DMS79 treated with DMSO at 0.1 percent for 48 hours (cell line): ENCODE measurements around the gene LIPC.

Experiments
- DNase-seq: peaks from one replicate; lab custom pipeline; 2025; lab: John Stamatoyannopoulos, UW

LIPC gene

GRCh38 chr15:58517682-58518525 is 86.1 kb downstream of the LIPC start:
- no peak for DNase-seq

GRCh38 chr15:58518626-58519025 is 86.8 kb downstream of the LIPC start:
- DNase-seq = no peak

- no peak for DNase-seq
Measured at GRCh38 chr15:58519516-58519915, 87.7 kb downstream of the LIPC start.

- DNase-seq = no peak
Measured at GRCh38 chr15:58520464-58520863, 88.7 kb downstream of the LIPC start.

GRCh38 chr15:58520936-58521292 is 89.1 kb downstream of the LIPC start:
- DNase-seq = no peak

GRCh38 chr15:58521293-58521991 is 89.7 kb downstream of the LIPC start:
- no peak for DNase-seq

GRCh38 chr15:58522391-58522790 is 90.6 kb downstream of the LIPC start:
- DNase-seq = no peak

- no peak for DNase-seq
Measured at GRCh38 chr15:58522865-58523264, 91.1 kb downstream of the LIPC start.

GRCh38 chr15:58523634-58524033 is 91.8 kb downstream of the LIPC start:
- no peak for DNase-seq

GRCh38 chr15:58524247-58524646 is 92.5 kb downstream of the LIPC start:
- DNase-seq = no peak

GRCh38 chr15:58525991-58526421 is 94.2 kb downstream of the LIPC start:
- DNase-seq = no peak

- DNase-seq = no peak
Measured at GRCh38 chr15:58526647-58527192, 94.9 kb downstream of the LIPC start.

- no peak for DNase-seq
Measured at GRCh38 chr15:58527573-58528187, 95.9 kb downstream of the LIPC start.

- DNase-seq = no peak
Measured at GRCh38 chr15:58528188-58528870, 96.5 kb downstream of the LIPC start.

GRCh38 chr15:58529041-58529440 is 97.2 kb downstream of the LIPC start:
- DNase-seq = no peak

GRCh38 chr15:58530056-58530590 is 98.3 kb downstream of the LIPC start:
- DNase-seq = no peak

- no peak for DNase-seq
Measured at GRCh38 chr15:58532126-58532525, 100.3 kb downstream of the LIPC start.

GRCh38 chr15:58534556-58534955 is 102.8 kb downstream of the LIPC start:
- DNase-seq = no peak

GRCh38 chr15:58535337-58535736 is 103.5 kb downstream of the LIPC start:
- DNase-seq = no peak

GRCh38 chr15:58535894-58536293 is 104.1 kb downstream of the LIPC start:
- no peak for DNase-seq

- DNase-seq = no peak
Measured at GRCh38 chr15:58536414-58536813, 104.6 kb downstream of the LIPC start.

- no peak for DNase-seq
Measured at GRCh38 chr15:58537033-58537432, 105.2 kb downstream of the LIPC start.
